ENCODE results near the gene PODXL2. TPM values are rescaled to one million over a fixed set of nuclear protein-coding genes. Genes with fewer than 3 reads are reported as not detected.

Gene PODXL2
- total RNA-seq, 1 experiment from 2014 or later: 15.3 TPM

DNA sequence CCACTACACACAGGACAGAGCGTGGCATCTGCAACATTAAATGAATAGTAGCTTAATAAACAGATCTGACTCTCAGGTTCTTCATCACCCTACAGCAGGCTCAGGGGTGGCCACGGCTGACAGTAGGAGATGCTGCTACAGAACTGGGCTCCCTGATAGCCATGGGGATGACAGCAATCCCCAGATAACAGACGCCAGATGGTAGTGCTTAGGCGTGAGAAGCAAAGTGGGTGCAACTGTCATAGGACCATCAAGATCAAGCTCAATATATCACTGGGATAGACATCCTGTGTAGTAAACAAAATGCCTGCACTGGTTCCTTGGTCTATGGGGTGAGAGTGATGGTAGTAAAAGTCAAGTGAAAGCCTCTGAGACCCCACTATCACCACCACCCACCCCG lies 35.8 kb upstream of the PODXL2 start:
- no TSS peak for BruUV-seq (replicated peaks)
- Histone ChIP-seq H3K4me3 (ENCODE audit: low read depth in 2 of 2, low read length in 2 of 2) (no peak overlapping the region), H3K27me3 (ENCODE audit: control insufficient read depth, insufficient read depth, low read length) (no peaks in the 10 kb centered on the region), H3K9me3 (ENCODE audit: control insufficient read depth, insufficient read depth, low read depth, low read length) (no peaks in the 10 kb centered on the region), H3K4me1 (ENCODE audit: control insufficient read depth, insufficient read depth, low read length) (peaks cover 24% of the 10 kb centered on the region), H3K27ac (ENCODE audit: low read length) (no peak overlapping the region), H3K36me3 (ENCODE audit: control insufficient read depth, insufficient read depth, low read length) (peaks cover 2% of the 10 kb centered on the region; the same call in 1 of the 2 replicates)
- TF ChIP-seq TCF7L2 (IDR thresholded peaks at IDR 0.05; ENCODE audit: low read depth, low read length): no peak
- TF ChIP-seq, protein P1, sequence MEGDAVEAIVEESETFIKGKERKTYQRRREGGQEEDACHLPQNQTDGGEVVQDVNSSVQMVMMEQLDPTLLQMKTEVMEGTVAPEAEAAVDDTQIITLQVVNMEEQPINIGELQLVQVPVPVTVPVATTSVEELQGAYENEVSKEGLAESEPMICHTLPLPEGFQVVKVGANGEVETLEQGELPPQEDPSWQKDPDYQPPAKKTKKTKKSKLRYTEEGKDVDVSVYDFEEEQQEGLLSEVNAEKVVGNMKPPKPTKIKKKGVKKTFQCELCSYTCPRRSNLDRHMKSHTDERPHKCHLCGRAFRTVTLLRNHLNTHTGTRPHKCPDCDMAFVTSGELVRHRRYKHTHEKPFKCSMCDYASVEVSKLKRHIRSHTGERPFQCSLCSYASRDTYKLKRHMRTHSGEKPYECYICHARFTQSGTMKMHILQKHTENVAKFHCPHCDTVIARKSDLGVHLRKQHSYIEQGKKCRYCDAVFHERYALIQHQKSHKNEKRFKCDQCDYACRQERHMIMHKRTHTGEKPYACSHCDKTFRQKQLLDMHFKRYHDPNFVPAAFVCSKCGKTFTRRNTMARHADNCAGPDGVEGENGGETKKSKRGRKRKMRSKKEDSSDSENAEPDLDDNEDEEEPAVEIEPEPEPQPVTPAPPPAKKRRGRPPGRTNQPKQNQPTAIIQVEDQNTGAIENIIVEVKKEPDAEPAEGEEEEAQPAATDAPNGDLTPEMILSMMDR (IDR thresholded peaks at IDR 0.05): no peak
- TF ChIP-seq SIN3A (IDR thresholded peaks at IDR 0.05; ENCODE audit: borderline replicate concordance, insufficient read depth, low read depth, low read length): no peak
- no peak for TF ChIP-seq REST (IDR thresholded peaks at IDR 0.05; ENCODE audit: insufficient read depth in 1 of 2, low read depth in 2 of 2, low read length in 1 of 2)
- TF ChIP-seq POLR2AphosphoS5 (IDR thresholded peaks at IDR 0.05; ENCODE audit: low read depth, low read length): no peak
- POLR2A ChIA-PET: no interaction called here
- in situ Hi-C loops (cut with HindIII; ENCODE audit: low pct_unique_long_range_greater_than_20kb, low sequenced_read_pairs): no loop called here
- CTCF ChIA-PET: no interaction called here
- DNase-seq (ENCODE audit: low read depth, low spot score) (no peak), ATAC-seq (no peak)
- intact Hi-C loops (cut with micrococcal nuclease; ENCODE audit: unreplicated experiment): no loop called here

DNA sequence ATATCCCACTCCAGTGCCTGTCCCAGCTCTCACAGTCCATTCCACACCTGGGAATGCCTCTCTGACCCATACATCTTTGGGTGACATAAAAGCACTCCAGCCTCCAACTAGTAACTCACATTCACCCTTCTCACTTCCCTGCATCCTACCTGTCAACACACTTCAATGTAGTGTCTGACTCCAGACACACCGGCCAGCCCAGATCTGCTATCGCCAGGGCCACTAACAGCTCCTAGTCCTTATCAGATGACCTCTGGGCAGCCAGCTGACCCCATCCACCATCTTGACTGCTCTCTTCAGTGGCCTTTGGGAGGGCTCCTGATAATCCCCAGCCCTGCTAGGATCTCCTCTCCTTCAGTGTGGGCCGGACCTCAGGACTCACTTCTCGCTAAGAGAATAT lies 33.7 kb upstream of the PODXL2 start:
- intact Hi-C loops (cut with micrococcal nuclease; ENCODE audit: unreplicated experiment): no loop called here
- POLR2A ChIA-PET: no interaction called here
- Histone ChIP-seq H3K4me3 (ENCODE audit: low read depth in 2 of 2, low read length in 2 of 2) (no peak overlapping the region), H3K36me3 (ENCODE audit: control insufficient read depth, insufficient read depth, low read length) (no peaks in the 10 kb centered on the region), H3K4me1 (ENCODE audit: control insufficient read depth, insufficient read depth, low read length) (peaks cover 26% of the 10 kb centered on the region), H3K27me3 (ENCODE audit: control insufficient read depth, insufficient read depth, low read length) (no peaks in the 10 kb centered on the region), H3K27ac (ENCODE audit: low read length) (no peak overlapping the region), H3K9me3 (ENCODE audit: control insufficient read depth, insufficient read depth, low read depth, low read length) (no peaks in the 10 kb centered on the region)
- in situ Hi-C loops (cut with HindIII; ENCODE audit: low pct_unique_long_range_greater_than_20kb, low sequenced_read_pairs): no loop called here
- DNase-seq (ENCODE audit: low read depth, low spot score) (no peak), ATAC-seq (no peak)
- TF ChIP-seq, protein P1 (IDR thresholded peaks at IDR 0.05): no peak
- TF ChIP-seq POLR2AphosphoS5 (IDR thresholded peaks at IDR 0.05; ENCODE audit: low read depth, low read length): no peak
- TF ChIP-seq REST (IDR thresholded peaks at IDR 0.05; ENCODE audit: insufficient read depth in 1 of 2, low read depth in 2 of 2, low read length in 1 of 2): no peak
- no peak for TF ChIP-seq SIN3A (IDR thresholded peaks at IDR 0.05; ENCODE audit: borderline replicate concordance, insufficient read depth, low read depth, low read length)
- TF ChIP-seq TCF7L2 (IDR thresholded peaks at IDR 0.05; ENCODE audit: low read depth, low read length): no peak
- BruUV-seq (replicated peaks): no TSS peak
- CTCF ChIA-PET: no interaction called here

Measured in Panc1 (cell line).